ENCODE measurements around the gene IMMT.
A peak's percentile ranks its signal among the peaks of the same experiment; 100 is the strongest.

The IMMT gene

DNA sequence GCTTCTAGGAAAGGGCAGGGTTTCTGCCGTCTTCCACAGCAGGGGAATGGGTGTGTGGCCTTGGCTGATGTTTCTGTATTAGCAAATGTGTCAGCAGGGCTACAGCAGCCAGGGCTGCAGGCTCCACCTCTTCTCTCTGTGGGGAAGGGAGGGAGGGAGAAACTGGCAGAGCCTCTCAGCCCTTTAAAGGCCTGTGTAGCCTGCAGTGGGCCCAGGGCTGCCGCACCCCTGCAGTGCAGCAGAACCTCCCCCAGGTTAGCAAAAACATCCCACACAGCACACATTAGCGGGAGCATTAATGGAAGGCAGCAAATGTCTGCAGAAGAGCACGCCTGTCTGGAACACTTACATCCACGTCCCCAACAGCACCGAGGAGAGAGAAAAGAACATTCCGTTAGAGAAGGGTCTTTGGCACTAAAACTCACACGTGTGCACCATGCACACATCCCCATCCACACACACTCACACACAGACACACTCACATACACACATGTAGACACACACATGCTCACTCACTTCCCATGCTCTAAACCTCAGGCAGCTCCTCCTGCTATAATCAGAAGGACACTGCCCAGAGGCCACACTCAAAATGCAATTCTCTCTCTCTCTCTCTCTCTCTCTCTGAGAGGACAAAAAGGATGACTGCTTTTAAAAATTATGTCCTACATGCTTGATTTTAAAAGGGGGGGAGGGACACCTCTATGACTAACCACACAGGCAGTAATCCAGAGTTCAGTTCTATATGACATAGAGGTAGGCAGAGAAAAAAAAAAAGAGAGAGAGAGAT, 28.1 kb upstream of the IMMT start:
- in situ Hi-C loops (cut with MboI; ENCODE audit: low pct_unique_long_range_greater_than_20kb, low sequenced_read_pairs, unreplicated experiment), result loop anchor here (5.0 kb wide), 1 partner anchor 139 kb away; no protein-coding TSS in a partner anchor
- TF ChIP-seq, protein P1, sequence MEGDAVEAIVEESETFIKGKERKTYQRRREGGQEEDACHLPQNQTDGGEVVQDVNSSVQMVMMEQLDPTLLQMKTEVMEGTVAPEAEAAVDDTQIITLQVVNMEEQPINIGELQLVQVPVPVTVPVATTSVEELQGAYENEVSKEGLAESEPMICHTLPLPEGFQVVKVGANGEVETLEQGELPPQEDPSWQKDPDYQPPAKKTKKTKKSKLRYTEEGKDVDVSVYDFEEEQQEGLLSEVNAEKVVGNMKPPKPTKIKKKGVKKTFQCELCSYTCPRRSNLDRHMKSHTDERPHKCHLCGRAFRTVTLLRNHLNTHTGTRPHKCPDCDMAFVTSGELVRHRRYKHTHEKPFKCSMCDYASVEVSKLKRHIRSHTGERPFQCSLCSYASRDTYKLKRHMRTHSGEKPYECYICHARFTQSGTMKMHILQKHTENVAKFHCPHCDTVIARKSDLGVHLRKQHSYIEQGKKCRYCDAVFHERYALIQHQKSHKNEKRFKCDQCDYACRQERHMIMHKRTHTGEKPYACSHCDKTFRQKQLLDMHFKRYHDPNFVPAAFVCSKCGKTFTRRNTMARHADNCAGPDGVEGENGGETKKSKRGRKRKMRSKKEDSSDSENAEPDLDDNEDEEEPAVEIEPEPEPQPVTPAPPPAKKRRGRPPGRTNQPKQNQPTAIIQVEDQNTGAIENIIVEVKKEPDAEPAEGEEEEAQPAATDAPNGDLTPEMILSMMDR (IDR thresholded peaks at IDR 0.05; ENCODE audit: extremely low read depth, insufficient read depth, missing control alignments), result no peak

DNA sequence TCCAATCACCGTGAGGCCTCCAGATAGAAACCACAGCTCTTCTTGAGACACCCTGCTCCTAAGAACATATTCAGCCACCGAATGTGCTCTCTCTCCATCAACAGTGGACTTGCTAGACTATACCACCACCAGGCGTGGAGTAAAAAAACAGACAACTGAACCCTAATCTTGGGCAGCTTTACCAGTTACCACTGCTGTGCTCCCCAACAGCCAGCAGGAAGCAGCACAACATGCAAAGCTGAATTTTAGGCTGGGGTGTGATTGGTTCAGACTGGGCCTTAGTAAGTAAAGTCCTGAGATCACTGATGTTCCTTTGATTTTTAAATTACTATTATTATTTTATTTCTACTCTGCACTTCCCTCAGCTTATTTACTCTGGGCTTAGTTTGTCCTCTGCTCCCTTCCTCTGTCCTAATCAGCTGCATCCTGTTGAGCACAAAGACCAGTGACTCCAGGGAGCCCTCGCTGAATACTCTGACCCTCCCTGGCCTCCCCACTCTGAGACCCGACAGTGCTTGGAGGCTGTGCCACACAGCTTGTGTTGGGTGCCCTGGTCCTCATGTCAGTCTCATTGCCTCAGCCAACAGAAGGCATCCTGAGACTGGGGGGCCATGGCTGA, 25.9 kb upstream of the IMMT start:
- in situ Hi-C loops (cut with MboI; ENCODE audit: low pct_unique_long_range_greater_than_20kb, low sequenced_read_pairs, unreplicated experiment), result loop anchor here (5.0 kb wide), 1 partner anchor 141 kb away; no protein-coding TSS in a partner anchor
- TF ChIP-seq, protein P1 (IDR thresholded peaks at IDR 0.05; ENCODE audit: extremely low read depth, insufficient read depth, missing control alignments), result peak; percentile 83

More for the DNA sequence above, 28.1 kb upstream of the IMMT start:
- no peak for DNase-seq (ENCODE audit: low spot score)

DNA sequence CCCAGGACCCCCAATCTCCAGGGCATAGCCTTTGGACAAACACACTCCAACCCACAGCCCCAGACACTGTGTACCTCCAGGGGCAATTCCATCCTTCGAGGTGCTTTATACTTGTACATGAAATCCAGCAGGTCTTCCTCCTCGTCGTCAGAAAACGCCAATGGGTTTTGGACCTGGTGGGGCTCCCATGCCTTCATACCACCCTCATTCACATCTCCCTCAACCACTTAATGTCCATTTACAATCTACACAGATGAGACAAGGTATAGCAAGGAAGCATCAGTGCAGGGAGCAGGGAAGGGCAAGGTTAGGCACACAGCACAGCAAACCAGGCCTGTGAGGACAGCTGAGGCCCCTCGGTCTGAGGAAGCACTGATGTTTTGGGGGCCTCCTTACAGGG, 24.6 kb upstream of the IMMT start:
- DNase-seq (ENCODE audit: low spot score), result no peak
- in situ Hi-C loops (cut with MboI; ENCODE audit: low pct_unique_long_range_greater_than_20kb, low sequenced_read_pairs, unreplicated experiment), result loop anchor here (5.0 kb wide), 1 partner anchor 142 kb away; no protein-coding TSS in a partner anchor
- TF ChIP-seq, protein P1 (IDR thresholded peaks at IDR 0.05; ENCODE audit: extremely low read depth, insufficient read depth, missing control alignments), result no peak

More for the DNA sequence above, 25.9 kb upstream of the IMMT start:
- peak; percentile 66 for DNase-seq (ENCODE audit: low spot score)

DNA sequence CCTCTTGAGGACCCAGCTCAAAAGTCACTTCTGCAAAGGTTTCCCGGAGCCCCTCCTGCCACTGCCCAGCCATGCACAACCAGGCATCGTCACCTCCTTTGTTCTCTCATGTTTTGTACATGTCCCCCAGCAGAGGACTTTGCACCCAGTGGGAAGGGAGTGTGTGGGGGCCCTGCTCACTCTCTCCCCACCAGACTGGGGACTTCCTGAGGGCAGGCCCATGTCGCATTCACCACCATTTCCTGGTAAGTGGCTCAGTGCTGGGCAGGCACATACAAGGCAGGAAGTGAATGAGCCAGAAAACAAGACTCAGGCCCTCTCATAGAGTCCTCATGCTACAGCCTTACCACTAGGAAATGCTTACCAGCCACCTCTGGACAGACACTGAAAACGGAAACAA, 22.9 kb upstream of the IMMT start:
- TF ChIP-seq, protein P1 (IDR thresholded peaks at IDR 0.05; ENCODE audit: extremely low read depth, insufficient read depth, missing control alignments), result no peak
- in situ Hi-C loops (cut with MboI; ENCODE audit: low pct_unique_long_range_greater_than_20kb, low sequenced_read_pairs, unreplicated experiment), result no loop called here
- no peak for DNase-seq (ENCODE audit: low spot score)

DNA sequence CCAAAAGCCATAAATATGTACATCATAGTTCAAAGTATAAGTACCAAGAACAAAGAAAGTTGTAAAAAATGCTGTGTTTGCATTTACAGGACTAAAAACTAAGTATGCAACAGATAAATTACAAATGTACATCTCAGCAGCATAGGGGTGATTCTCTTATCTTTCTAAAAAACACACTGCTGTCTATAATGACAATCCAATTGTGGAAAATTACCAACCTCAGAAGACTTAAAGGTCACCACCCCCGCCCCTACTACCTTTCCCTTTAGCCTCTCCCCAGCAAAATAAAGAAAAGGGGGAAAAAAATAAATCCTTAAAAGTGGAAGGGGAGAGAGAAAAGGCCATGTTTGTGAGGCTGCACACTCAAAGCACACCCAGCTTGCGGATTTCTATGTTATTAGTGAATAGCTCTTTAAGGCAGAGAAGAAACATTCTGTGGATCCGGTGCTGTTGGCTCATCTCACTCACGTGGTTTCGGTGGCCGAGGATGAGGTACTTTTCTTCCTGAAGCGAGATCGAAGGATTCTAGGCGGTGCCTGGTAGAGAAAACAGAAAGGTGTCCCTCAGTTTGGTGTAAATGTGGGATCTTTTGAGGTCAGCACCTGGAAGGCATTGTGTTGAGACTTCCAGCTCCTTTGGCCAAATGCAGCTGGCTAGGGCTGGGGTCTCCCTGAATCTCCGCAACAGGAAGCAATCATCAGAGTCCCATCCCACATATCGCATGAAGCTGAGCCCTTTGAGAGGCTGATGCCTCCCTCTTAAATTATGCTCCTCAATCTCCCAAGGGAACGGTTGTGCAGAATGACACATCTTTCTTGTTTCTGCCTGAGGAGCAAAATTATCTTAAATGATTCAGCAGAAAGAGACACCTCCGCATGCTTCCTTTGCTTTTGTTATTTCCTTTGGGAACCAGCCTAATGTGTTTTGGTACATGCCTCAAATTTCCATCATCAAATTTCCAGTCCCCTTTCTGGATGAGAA, 21.6 kb upstream of the IMMT start:
- TF ChIP-seq, protein P1 (IDR thresholded peaks at IDR 0.05; ENCODE audit: extremely low read depth, insufficient read depth, missing control alignments), result no peak
- in situ Hi-C loops (cut with MboI; ENCODE audit: low pct_unique_long_range_greater_than_20kb, low sequenced_read_pairs, unreplicated experiment), result no loop called here
- no peak for DNase-seq (ENCODE audit: low spot score)

DNA sequence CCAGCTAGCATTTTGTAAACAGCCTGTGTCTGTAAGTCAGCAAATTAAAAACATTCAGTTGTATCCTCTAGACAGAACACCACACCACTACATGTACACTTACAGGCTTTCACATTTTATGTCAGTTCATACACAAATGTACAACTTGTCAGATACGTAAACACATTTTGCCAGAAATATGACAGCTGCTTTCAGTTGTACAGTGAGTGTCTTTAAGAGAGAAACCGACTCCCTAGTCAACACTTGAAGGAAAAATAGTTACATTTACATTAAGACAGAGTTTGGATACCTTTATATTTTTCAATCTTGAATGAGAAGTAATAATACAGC, 19.2 kb upstream of the IMMT start:
- in situ Hi-C loops (cut with MboI; ENCODE audit: low pct_unique_long_range_greater_than_20kb, low sequenced_read_pairs, unreplicated experiment), result no loop called here
- DNase-seq (ENCODE audit: low spot score), result no peak
- TF ChIP-seq, protein P1 (IDR thresholded peaks at IDR 0.05; ENCODE audit: extremely low read depth, insufficient read depth, missing control alignments), result no peak

All from GM13977 (cell line).